GM21717 (cell line): Measurements from ENCODE around the gene KSR1.
A peak's percentile ranks its signal among the peaks of the same experiment; 100 is the strongest.
"Not testable (repeated sequence)": the region's sequence is repeated elsewhere in the genome, so short reads cannot be mapped to it uniquely, and the experiment has no call there.

Experiments
- ATAC-seq: cut with Tn5 transposase; IDR thresholded peaks from one replicate; pipeline ENCODE4 v1.9.1; 2021; ENCODE audit warnings: mild to moderate bottlenecking, moderate library complexity; ENCODE audit not compliant: unreplicated experiment

KSR1 gene

DNA sequence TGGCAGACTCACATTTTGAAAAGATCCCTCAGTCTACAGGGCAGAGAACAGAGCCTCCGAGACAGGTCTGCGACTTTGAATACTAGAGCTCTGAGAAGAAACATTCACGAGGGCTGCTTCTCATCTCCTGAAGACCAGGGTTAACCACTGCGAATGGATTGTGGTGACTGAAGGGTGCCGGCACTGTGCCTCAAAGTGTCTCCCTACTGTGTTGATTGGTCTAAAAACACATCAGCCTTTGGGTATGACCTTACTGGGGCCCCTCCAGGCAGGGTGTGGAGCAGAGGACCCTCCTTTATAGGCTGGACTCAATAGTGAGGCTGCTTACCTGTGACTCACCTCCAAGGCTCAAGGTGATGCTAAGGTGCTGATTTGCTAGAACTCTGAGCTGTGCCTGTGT lies 172.1 kb downstream of the KSR1 start:
- no peak for ATAC-seq

- not testable (repeated sequence) for ATAC-seq
Observed at GRCh38 chr17:27629260-27629659, 173.0 kb downstream of the KSR1 start.

- peak; percentile 72 for ATAC-seq
Observed at GRCh38 chr17:27630607-27631410, 174.6 kb downstream of the KSR1 start, which contains the start of gene LGALS9. LGALS9 (plus strand) TSS chr17:27631188; CDS start chr17:27631266, 78 bp downstream.

- peak; percentile 35 for ATAC-seq
Observed at GRCh38 chr17:27631411-27631760, 175.1 kb downstream of the KSR1 start.

DNA sequence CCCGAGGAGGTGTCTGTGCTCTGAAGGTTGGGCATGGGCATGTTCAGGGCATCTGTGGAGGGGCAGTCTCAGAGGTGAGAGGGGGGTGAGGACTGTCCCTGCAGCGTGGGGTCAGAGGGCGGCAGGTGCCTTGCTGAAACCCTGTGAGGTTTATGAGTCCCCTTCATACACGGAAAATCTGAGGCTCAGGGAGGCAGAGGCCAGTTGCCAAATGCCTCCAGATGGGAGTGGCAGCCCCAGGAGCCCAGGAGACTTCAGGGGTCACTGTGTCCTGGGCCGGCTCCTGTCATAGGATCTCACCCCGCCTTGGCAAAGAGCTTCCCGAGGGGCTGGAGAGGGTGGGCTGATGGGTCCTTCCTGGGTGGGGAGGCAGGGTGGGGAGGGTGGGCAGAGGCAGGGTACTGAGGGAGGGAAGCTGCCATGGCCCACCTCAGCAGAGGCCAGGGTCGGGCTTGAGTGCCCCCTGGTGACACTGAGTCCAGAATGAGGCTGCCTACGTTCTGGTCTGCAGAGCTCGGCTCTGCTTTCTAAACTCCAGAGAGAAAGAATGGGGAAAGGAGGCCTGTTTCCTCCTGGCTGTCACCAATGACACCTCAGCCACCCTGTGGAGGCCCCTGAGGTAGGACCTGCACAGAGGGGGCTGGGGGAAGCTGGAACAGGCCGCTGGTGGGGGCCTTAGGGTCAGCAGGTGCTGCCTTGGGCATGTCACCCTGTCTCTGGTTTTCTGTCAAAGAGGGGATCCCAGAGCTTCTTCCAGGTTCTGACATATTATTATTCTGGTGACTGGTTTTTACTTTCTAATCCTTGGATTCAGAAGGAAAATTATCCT lies 175.9 kb downstream of the KSR1 start:
- ATAC-seq: no peak

DNA sequence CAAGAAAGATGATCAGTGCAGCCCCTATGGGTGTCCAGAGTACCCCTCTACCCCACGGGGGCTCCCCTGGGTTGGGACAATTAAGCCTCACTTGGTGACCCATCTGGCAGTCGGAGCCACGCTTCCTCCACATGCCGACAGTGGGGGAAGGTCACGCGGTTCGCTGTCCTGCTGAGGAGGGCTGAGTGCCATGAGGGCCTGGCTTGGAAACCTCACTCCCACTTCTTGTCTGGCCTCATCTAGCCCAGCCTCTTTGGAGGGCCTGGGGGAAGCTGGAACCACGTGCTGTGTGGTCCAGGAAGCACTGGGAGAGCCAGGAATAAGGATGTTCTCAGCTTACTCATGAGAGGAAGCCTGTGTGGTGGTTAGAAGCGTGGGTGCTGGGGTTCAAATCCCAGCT lies 176.5 kb downstream of the KSR1 start:
- not testable (repeated sequence) for ATAC-seq

DNA sequence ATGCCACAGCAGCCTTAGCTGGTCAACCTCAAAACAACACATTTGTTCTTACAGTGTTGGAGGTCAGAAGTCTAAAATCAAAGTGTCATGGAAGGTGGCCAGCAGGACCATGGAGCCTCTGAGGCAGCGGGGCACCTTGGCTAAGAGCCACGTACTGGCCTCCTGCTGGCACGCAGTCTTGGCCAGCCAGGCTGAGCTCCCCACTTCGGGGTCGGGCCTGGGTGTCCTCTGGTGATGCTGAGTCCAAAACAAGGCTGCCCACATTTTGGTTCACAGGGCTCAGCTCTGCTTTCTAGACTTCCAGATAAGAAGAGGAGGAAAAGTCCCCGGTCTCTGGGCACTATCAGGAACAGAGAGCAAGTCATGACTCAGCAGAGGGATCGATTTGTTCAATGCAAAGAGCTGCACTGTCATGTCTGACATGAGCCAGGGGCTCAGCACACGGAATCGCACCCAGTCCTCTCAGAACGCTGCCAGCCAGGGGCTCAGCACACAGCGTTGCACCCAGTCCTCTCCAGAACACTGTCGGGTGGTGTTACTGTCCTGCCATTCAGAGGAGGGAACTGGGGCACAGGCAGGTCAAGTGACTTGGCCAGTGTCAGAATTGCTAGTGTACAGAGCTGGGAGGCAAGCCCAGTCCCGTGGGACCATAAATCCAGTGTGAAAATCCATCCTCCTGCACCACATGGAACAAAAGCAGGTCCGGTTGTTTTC lies 177.2 kb downstream of the KSR1 start:
- ATAC-seq: no peak

GRCh38 chr17:27634026-27634335 lies 177.7 kb downstream of the KSR1 start:
- ATAC-seq: no peak

- ATAC-seq: no peak
Observed at GRCh38 chr17:27634776-27635175, 178.5 kb downstream of the KSR1 start.

DNA sequence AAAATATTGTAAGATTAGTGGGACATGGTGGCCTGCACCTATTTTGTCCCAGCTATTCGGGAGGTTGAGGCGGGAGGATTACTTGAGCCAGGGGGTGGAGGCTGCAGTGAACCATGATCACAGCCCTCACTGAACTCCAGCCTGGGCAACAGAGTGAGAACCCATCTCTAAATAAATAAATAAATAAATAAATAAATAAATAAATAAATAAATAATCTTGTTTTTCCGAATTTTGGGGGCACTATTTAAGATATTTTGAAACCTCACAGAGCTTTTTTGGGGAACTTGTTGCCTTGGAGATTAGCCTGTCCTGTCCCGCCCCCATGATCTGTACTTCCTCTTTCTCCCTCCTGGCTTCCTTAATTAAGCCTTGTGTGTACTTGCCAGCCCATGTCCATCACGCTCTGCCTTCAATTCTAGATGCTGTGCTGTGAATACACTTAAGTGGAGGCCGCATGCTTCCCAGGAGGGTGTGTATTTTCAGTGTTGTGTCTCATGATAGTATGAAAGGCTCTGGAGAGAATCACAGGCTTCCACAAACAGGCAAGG lies 179.1 kb downstream of the KSR1 start:
- ATAC-seq: no peak

- ATAC-seq: not testable (repeated sequence)
Observed at GRCh38 chr17:27636005-27636520, 179.8 kb downstream of the KSR1 start.

DNA sequence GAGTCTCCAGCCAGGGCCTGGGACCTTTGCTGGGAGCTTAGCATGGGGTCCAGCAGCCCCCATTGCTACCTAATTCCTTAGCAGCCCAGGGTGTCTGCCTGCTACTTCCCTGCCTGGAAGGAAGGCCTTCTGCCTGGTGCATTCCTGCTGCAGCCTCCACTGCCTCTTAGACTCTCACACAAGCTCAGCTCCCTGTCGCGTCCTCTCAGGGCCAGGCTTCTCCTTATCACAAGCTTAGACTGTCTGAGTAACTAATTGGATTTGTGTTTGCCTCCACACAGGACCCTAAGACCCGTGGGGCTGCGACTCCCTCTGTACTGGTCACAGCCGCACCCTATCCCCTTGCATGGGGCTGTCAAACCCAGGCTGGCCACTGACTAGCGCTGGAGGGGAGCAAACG lies 181.6 kb downstream of the KSR1 start:
- not testable (repeated sequence) for ATAC-seq

DNA sequence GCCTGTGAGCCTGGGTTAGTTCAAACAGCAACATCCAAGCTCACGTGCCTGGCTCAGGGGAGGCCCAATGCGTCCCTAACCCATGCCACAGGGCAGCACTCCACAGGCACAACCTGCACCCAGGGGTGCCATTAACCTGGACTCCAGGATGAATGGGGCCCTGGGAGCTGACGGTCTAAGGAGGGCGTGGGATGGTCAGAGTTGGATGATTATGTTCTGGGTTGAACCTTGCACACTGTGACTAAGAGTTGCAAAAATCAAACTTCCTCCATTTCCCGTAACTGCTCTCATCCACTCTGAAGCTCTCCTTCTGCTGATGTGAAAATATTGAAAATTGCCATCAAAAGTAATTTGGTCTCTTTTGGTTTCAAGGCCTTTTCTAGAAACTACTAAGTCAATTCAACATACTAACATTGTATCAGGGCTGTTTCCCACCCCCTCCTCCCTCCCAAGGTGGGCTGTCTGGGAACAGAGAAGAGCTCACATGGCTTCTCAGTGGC lies 182.2 kb downstream of the KSR1 start:
- ATAC-seq: not testable (repeated sequence)

GRCh38 chr17:27640790-27641189 lies 184.5 kb downstream of the KSR1 start:
- ATAC-seq: no peak

DNA sequence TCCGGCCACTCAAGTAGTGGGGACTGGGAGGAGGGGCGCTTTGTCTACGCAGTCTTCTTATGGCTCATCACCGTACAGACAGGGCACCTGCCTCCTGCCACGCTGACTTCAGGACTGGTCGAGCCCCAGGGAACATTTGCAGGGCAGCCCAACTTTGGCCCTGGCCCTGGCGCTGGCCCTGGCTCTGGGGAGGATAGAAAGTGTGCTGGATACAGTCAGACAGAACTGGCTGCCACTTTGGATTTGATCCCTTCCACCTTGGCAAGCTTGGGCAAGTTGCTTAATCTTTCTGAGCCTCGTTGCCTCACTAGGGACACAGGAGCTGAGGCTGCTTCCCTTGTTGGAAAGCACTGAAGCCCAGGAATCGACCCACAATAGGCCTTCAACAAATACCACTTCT lies 188.3 kb downstream of the KSR1 start:
- ATAC-seq: no peak

DNA sequence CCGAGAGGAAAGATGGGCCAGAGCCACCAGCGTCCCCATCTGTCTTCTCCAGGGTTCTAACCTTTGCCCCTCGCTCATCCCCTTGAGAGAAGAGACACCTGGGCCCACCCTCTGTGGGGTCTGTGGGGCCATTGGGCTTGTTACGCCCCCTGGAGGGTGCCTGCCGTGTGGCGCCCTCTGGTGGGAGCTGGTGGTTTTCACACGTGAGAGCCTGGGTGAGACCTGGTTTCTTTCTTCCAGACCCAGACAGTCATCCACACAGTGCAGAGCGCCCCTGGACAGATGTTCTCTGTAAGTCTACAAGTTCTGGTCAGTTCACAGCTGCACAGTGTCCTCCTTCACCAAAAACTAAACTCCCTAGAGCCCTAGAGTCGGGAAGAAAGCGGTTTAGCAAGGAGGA lies 189.4 kb downstream of the KSR1 start:
- not testable (repeated sequence) for ATAC-seq

- ATAC-seq: no peak
Observed at GRCh38 chr17:27646232-27646631, 190.0 kb downstream of the KSR1 start.

DNA sequence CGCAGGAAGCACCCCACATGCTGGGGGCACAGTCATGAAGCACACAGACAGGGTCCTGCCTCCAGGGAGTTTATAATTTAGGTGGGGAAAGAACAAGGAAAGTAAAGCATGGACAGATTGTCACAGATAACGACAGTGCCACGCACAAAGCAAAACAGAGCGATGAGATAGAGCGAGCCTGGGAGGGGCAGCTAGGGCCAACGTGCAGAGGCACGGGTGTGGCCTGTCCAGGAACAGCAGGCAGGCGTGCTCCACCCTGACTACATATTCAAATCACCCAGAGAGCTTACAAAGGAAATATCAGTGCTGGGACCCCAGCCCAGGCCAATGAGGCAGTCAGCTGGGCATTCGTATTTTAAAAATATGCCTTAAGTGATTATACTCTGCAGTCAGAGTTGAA lies 191.5 kb downstream of the KSR1 start:
- no peak for ATAC-seq

- not testable (repeated sequence) for ATAC-seq
Observed at GRCh38 chr17:27649111-27649571, 192.9 kb downstream of the KSR1 start.

GRCh38 chr17:27649929-27650328 lies 193.7 kb downstream of the KSR1 start:
- ATAC-seq: no peak

GRCh38 chr17:27650836-27651235 lies 194.6 kb downstream of the KSR1 start:
- ATAC-seq: no peak
